Renal cortical epithelial cell (primary cell): ENCODE results near the gene CEP95. TPM values are rescaled to one million over a fixed set of nuclear protein-coding genes. Genes with fewer than 3 reads are reported as not detected.
A peak's percentile ranks its signal among the peaks of the same experiment; 100 is the strongest.

ENCODE experiments used
- DNase-seq: peaks from one replicate; pipeline ENCODE4 v3.0.0-alpha.2; 2011; ENCODE audit warnings: low read depth
- total RNA-seq: library from RNA; depleted of rRNA; stranded (reverse); fragments of >200 nt; gene quantifications from 2 replicates; pipeline ENCODE4 v1.2.3, GENCODE V29; 2014

Gene CEP95
- total RNA-seq, 1 donor from 2014 or later = 39.6 TPM

DNA sequence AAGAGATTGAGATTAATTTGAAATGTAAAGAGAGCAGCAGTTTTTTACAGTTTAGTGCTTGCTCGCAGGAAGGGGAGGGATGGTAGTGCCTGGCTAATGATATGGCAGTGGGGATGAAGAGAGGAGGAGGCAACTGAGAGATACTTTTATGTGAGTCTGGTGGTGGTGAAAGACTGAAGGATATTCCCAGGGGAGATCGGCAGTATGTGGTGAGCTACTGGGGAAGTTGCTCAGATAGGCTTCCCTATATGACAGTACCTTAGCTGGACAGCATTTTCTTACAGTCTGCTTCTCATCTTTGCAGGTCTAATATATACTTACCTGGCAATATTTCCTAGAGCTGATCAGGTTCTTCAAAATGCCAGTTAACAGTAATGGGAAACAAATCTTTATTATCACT, 8.6 kb downstream of the CEP95 start:
- no peak for DNase-seq

DNA sequence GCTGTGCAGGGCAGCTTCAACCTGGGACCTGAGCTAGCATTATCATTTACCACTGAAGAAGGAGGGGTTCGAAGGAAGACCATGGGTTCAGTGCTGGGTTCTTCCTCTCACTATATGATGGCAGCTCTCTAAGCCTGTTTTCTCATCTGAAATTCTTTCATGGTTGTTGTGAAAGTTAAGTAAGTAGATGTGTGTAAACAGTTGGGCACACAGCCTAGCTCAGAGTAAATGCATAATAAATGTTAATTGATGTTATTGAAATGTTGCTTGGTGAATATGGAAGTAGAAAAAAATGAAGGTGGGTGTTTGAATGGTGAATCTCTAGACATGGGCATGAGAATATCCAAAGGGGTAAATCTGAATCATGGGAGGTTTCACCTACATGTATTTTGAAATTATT, 9.1 kb downstream of the CEP95 start:
- no peak for DNase-seq

DNA sequence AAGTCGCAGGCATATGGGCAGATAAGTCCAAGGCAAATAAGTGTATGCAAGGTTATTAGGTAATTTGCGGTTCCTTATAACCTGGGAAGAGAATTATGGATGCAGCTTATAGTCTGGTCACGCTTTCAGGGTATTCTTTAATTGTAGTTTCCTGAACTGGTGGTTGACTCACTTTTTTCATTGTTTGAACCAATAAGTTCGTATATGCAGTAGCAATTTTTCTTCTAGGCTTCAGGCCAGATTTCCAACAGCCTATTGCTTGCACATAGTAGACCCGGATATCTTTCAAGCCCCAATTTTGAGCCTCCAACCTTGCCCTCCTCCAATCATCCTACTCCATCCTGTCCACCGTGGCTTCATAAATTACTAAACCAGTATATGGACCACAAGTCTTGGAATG, 12.8 kb downstream of the CEP95 start:
- DNase-seq = no peak

DNA sequence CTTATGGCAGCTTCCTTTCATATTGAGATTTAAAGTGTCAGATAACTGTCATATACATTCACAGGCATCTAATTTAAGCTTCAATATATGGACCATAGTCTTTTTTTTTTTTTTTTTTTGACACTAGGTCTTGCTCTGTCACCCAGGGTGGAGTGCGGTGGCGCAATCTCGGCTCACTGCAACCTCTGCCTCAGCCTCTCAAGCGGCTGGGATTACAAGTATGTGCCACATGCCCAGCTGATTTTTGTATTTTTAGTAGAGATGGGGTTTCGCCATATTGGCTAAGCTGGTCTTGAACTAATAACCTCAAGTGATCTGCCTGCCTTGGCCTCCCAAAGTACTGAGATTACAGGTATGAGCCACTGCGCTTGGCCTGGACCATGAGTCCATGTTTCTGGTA, 13.6 kb downstream of the CEP95 start:
- DNase-seq = no peak

DNA sequence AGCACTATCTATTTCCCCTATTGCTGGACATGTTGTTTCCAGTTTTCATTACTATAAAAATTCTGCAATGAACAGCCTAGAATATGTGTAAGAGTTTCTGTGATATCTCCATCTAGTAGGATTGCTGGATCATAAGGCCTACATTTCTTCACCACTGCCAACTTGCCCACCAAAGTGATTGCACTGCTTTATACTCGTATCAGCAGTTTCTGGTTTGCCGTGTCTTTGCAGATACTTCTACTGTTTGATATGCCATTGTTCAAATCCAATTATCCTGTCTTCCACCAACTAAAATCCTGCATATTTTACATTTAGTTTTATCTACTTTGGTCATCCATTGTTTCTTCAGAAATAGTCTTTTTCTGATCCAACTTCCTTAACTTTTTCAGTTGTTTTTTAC, 21.1 kb downstream of the CEP95 start:
- DNase-seq = no peak

DNA sequence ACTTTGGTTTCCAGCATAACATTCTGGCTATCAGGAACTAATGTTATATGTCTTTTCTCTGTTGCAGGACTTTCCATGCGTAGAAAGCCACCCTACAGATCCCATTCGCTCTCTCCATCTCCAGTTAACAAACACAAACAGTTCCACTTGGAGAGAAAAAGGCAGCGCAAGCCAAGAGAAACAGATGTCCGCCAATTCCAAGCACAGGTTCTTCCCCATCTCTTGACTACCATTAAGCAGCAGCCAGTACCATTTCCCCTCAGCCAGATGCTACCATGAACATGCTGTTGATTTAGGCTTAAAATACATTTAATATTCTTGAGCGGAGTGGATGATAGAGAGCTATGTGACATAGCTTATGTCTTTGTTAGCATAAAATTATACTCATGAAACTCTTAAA, 22.4 kb downstream of the CEP95 start:
- DNase-seq = no peak

DNA sequence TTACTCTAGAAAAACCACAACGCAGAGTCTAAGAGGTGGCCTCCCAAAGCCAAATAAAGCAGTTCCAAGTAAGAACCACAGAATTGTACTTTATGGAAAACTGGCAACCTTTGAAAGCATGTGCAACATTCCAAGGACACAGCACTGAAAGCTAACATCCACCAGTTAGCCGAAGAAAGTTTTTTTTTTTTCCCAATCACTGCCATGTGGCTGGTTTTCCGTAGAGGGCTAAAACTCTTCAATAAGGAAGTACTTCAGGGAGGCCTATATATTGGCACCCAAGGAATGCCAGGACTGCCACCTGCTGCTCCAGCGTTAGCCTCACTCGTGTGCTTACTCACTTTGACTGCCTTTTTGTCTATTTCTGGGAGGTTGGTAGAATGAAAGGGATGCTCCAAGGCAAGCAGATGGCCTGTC, 25.2 kb downstream of the CEP95 start:
- DNase-seq = no peak

DNA sequence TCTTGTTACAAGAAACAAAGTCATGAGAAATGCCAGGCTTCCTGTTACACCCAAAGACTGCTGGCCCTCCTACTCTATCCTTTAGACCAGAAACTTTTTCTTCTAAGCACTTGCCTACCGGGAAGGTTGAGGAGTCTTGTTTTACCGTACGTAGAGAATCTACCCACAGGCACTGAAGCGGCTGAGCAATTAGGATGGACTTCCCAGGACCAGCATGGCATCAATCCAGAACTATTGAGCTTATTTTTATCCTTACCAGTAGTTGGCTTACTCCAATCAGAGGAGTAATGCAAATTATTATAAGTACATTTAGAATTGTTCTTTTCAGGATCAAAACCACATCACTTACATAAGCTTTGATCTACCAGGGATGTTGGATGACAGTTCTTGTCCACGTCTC, 25.6 kb downstream of the CEP95 start:
- DNase-seq = no peak

DNA sequence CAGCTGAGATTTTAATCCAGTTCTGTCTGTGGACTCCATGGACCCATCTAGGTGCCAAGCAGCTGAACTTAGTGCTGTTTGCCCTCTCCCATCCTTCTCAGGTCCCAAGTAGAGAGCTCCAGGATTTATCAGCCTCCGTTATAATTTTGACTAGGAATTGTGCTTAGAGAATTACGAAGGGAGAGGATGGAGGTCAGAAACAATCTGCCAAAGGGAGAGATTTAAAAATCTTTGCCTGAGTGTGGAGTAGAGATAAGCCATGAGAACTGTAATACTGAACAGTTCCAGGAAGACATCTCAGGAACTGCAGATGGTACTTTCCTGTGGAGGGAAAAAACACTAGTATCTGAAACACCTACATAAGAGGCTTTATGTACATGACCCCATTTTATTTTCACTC, 27.0 kb downstream of the CEP95 start:
- no peak for DNase-seq

DNA sequence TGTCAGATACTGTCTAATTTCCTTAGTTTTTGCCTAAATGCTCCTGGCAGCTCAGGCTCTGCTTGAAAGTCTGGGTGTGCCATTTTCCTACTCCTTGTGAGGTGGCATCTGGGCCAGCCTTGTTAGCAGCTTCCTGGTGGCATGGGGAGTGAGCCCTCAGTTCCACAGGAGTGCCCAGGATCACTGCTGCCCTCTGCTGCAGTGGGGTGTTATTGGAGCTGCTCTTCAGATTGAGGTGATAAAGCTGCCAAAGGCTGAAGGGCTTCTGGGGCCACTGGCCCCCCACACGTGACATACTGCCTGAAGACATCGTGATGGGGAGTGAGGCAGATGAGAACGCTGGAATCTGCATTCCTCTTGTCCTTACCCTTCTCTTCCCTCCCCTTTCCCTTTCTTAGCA, 27.4 kb downstream of the CEP95 start:
- DNase-seq = peak; percentile 11

DNA sequence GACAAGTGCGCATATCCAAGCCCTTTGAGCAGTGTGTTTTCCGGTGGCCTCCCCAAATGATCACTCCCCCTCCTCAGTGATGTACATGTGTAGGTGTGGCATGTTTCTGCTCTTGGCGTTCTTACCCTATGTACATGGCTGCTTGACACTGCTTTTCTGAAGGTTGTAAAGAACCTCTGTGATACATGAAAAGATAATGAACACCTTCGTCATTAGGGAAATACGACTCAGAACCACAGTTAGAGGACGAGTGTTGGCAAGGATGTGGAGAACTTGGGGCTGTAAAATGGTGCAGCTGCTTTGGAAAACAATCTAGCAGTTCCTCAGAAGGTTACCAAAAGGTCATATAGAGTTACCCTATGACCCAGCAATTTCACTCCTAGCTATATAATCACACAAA, 28.6 kb downstream of the CEP95 start:
- no peak for DNase-seq

DNA sequence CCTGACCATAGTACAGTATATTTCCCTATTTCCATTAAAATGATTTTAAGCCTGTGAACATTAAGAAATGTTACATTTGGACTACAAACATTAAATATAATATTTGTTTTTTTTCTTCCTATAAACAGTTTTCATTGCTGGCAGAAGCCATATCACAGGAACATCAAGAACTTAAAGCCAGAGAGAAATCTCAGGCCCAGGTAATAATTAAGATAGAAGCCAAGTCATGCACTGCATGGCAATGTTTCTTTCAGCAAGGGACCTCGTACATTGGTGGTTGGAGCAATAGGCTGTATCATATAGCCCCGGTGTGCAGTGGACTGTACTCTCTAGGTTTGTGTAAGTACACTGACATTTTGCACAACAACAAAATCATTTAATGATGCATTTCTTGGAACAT, 30.1 kb downstream of the CEP95 start:
- no peak for DNase-seq

DNA sequence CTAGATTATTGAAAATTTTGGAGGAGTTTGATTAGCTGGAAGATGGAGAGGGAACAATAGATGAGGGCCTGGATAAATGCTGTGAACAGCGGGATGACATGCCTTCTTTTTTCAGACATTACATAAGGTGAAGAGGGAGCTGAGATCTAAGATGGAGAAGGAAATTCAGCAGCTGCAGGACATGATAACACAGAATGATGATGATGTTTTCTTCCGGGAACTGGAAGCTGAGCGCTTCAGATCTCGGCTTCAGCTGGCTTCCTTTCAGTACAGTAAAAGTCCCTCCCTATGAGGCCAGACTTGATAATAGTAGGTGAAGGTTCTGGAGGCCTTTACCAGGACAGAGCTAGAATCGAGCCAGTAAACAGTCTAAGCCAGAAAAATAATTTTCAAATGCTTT, 30.7 kb downstream of the CEP95 start:
- DNase-seq = no peak

DNA sequence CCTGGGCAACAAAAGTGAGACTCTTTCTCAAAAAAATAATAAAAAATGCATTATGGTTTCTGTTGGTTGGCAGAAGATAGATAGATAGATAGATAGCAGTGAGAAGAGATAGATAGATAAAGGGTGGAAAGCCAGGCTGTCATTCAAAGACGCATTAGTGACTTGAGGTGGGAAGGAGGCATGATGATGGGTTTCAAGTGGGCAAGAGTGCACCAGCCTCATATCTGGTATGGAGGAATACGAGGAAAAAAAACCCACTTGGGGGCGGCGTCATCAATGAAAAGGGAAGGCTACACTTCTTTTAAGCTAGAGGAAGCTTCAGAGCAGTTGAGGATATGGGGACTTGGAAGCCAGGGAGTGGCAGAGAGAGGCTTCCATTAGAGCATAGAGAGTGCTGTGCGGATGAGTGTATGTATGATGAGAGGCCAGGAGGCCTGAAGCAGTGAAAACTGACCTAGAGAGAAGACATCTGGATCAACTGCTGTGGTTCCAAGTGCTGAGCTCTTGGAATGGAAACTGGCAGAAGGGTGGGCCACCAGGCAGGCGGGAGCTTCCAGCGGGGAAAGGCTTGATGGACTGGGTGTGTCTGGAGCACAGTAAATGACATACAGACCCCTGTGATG, 31.8 kb downstream of the CEP95 start:
- DNase-seq = no peak

DNA sequence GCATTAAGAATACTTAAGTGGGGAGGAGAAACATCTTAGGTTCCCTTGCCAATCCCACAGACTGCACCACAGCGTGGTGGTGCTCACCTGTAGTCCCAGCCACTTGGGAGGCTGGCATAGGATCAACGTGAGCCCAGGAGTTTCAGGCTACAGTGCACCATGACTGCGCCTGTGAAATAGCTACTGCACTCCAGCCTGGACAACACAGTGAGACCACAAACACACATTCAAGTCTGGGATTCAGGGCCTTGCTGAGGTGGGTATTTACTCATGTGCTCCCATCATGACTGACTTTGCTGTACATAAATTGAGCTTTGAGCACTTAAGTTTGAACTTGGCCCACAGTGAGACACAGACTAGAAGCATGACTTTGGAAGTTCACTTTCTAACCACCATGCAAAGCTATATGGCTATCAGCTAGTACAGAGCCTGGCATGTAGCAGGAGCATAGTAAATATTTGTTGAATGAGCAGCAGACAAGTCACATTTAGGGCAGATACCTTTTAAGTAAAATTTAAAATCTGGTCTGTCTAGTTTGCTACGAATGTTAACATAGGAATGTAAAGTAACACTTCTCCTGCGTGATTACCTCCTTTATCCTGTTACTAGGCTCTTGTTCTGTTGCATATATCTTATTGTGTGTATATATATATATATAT, 33.5 kb downstream of the CEP95 start:
- no peak for DNase-seq

DNA sequence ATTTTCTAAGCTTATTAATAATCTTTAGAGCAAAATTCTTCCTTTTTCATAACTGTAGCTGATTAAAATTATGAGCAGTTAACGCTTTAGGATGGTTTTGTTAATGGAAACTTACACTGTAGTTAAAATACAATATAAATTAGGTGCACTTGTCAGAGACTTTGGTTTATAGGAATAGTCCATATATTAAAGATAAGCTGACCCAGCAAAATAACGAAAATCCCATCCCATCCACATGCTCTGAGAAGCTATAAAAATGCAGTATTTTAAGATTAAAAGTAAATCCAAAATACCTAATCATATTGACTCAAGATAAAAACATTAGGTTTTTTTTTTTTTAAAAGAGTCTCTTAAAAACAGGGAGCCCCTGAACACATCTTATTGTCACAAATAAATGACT, 38.0 kb downstream of the CEP95 start:
- DNase-seq = no peak

DNA sequence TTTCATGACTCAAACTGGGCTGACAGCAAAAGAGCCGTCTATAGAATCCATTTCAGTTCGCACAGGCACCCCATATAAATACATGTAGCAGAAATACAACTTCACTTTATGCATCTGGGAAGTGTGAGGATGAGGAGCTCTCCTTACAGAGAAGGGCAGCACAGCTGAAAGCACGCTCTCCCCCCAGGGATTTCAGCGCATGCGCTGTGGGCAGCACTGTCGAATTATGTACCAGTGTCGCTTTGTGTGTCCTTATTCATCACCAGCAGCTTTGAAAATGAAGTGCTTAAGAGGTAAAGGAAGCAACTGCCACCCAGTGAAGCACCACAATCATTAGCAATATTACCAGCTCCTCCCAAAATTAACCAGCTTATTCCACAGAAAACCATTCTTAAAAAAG, 39.9 kb downstream of the CEP95 start:
- DNase-seq = no peak

DNA sequence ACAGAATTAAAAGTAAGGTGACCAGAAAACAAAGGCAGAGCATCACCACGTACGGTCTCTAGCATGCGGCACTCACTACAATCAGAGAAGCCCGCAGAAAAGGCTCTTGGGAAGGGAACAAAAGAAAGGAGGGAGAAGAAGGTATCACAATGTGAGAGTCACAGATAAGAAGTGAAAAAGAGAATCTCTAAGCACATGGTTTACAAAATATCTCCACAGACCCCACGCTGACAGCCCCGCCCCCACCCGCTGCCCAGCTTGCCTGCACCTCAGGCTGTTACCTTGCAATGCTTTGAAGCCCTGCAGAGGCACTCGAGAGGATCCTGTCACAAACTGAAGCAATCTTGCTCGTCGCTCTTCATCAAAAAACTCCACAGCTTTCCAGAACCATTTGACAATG, 40.5 kb downstream of the CEP95 start:
- DNase-seq = no peak

DNA sequence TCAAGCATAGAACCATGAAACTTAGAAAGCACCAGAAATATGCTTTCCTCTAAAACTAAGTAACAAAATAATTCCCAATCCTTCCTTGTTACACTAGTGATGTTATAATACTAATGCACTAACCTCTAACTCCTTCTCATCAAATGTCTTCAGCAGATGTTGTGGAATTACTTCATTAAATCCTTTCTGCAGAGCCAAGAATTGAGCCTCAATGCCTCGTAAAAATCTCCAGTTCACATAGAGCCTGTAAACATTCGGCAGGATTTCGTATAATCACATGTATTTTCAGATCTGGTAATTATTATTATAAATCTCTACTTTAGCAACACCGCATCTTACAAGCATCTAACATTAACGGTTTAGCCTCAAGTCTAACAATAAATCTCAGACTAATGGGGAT, 44.7 kb downstream of the CEP95 start:
- no peak for DNase-seq

DNA sequence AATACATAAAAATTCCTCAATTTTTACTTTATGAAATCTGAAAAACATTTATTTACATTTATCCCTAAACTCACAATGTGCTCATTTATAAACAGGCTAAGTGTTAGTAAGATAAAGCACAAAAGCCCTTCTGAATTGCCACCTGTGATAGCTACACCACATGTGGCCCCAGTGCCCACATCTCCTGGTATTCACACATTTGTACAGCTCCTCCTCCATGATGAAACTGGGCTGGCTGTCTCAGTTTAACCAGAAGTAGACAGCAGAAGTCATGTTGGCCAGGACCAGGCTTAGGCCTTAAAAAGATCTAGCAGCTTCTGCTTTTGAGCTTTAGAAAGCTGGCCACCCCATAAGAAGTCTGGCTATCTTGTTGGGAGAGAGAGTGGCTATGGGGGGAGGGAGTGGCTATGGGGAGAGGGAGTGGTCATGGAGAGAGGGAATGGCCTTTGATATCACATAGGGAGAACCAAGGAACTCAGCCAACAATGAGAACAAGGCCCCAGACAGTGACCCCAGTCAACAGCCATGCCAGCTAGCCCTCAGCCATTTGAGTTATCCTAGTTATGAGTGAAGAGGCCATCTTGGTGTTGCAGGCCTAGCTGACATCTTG, 47.4 kb downstream of the CEP95 start:
- no peak for DNase-seq

DNA sequence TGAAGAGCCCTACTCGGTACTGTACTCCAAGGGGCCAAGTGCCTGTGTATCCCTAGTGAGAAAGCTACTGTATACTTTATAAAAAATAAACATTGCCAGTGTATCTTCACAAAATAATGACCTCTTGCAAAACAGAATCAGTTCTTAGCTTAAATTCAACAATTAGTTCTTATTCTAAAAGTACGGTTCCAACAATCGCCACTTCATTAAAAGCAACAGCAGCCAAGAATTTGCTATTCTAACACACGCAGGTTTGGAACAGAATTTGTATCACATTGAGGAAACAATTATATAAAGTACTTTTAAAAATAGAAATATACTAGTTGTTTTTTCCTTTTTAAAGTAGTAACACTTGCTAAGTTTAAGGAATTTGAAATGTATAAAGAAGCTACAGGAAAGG, 48.5 kb downstream of the CEP95 start:
- DNase-seq = no peak

DNA sequence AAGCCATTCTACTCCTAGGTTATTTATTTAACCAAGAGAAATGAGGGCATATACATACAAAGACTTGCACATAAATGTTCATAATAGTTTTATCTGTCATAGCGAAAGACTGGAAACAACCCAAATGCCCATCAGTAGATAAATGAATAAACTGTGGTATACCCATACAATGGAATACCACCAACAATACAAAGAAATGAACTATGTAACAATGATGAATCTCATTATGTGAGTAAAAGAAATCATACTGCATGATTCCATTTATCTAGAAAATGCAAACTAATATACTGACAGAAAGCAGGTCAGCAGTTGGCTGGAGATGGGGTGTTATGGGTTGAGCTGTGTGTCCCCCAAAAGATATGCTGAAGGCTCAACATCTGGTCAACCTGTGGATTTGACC, 57.3 kb downstream of the CEP95 start:
- DNase-seq = no peak

DNA sequence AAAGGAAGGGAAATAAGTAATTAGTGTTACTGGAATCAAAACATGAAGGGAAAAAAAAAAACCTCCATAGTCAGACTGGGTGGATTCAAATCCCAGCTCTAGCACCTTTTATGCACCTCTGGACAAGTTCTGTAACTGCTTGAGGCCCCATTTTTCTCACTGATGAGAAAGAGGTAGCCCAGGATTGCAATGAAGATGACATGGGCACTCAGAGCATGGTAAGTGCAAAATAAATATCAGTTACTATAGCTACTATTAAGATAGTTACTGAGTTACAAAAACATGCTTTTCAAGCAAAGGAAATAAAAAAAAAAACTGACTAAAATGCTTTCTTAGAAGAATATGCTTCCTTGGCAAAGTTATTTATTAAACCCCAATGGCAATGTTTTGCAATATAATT, 58.8 kb downstream of the CEP95 start:
- DNase-seq = peak; percentile 83

DNA sequence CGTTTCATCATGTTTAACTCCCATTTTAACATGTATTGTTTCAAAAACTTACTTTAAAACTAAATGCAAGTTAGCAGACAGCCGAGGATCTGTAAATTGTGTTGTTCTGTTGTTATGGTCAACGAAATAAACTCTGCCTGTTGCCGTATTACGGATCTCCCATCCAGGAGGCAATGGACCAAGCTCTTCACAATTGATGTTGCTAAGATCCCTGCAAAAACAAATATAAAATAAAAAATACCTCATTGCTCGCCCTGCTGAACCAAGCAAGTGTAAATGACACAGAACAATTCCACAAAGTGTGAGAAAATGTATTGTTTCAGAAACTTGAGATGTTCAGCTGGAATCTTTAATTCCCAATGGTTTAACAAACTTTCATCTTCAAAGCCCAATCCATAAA, 65.0 kb downstream of the CEP95 start:
- DNase-seq = no peak
